GM10266 (cell line): ENCODE results near the gene ADGRG3.
A peak's percentile ranks its signal among the peaks of the same experiment; 100 is the strongest.

Experiments used
- DNase-seq: peaks from one replicate; pipeline ENCODE4 v3.0.0; 2012; ENCODE audit errors: extremely low spot score
- CTCF ChIP-seq: IDR thresholded peaks from 2 replicates; pipeline ENCODE4 v1.5.1; 2012; ENCODE audit warnings: mild to moderate bottlenecking, low read depth; ENCODE audit not compliant: control insufficient read depth, insufficient read depth; ENCODE audit errors: missing control alignments

Gene ADGRG3

GRCh38 chr16:57648581-57649442 is 19.3 kb upstream of the ADGRG3 start:
- DNase-seq, result peak; percentile 91
- TF ChIP-seq CTCF, result peak; percentile 100

GRCh38 chr16:57649443-57649751 is 18.7 kb upstream of the ADGRG3 start:
- TF ChIP-seq CTCF, result no peak
- no peak for DNase-seq

DNA sequence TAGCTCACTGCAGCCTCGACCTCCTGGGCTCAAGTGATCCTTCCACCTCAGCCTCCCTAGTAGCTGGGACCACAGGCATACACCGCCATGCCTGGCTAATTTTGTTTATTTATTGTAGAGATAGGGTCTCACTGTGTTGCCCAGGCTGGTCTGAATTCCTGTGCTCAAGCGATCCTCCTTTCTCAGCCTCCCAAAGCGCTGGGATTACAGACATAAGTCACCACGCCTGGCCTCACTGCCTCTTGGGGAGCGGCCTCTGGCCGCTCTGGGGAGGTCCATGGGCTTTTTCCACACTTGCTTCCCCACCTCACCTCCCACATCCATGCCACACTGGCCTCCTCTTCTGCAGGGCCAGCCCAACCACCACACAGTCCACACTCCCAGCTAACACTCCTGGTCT is 18.3 kb upstream of the ADGRG3 start:
- no peak for TF ChIP-seq CTCF
- DNase-seq, result no peak

DNA sequence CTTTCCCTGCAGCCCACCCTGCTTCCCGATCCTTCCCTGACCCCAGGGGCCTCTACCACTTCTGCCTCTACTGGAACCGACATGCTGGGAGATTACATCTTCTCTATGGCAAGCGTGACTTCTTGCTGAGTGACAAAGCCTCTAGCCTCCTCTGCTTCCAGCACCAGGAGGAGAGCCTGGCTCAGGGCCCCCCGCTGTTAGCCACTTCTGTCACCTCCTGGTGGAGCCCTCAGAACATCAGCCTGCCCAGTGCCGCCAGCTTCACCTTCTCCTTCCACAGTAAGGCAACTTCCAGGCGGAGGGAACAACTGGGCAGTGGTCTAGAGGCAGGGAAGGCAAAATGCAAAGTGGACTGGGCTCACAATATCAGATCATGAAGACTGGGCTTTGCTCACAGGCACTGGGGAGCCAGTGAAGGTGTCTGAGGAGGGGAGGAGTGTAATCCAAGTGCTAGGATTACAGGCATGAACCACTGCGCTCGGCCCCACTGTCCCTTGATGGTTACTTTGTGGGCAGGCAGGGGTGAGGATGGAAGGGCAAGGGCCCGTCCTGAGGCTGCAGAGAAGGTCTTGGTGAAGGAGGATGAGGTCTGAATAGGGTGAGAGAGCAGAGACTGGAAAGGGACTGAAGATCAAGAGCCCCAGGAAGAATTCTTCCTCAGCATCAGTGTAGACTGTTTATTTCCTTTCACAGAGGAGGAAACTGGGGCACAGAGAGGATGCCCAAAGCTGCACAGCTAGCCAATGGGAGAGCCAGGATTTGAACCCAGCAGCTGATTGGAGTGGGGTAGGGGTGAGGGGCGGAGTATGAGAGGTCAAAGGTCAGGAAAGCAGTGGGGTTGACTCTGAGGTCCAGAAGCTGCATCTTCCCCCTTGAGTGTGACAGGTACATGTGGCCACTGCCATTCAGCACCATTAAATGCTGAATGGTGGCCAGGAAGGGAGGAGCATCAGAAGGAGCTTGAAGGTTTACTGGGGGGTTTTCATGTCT is 16.5 kb upstream of the ADGRG3 start:
- no peak for DNase-seq
- TF ChIP-seq CTCF, result no peak

GRCh38 chr16:57652695-57653471 is 15.2 kb upstream of the ADGRG3 start:
- TF ChIP-seq CTCF, result no peak
- DNase-seq, result no peak

GRCh38 chr16:57653936-57654335 is 14.2 kb upstream of the ADGRG3 start:
- no peak for TF ChIP-seq CTCF
- DNase-seq, result no peak
